Erythroblast (primary cell): ENCODE measurements around the gene PCDHGA7.

Experiments used
- GATA1 ChIP-seq: IDR thresholded peaks from 2 replicates; pipeline ENCODE4 v1.6.1; 2011; ENCODE audit warnings: low read depth, mild to moderate bottlenecking, control low read depth, low read length, moderate library complexity
- POLR2A ChIP-seq: IDR thresholded peaks from 2 replicates; pipeline ENCODE4 v1.6.1; 2011; ENCODE audit warnings: mild to moderate bottlenecking, low read length

DNA sequence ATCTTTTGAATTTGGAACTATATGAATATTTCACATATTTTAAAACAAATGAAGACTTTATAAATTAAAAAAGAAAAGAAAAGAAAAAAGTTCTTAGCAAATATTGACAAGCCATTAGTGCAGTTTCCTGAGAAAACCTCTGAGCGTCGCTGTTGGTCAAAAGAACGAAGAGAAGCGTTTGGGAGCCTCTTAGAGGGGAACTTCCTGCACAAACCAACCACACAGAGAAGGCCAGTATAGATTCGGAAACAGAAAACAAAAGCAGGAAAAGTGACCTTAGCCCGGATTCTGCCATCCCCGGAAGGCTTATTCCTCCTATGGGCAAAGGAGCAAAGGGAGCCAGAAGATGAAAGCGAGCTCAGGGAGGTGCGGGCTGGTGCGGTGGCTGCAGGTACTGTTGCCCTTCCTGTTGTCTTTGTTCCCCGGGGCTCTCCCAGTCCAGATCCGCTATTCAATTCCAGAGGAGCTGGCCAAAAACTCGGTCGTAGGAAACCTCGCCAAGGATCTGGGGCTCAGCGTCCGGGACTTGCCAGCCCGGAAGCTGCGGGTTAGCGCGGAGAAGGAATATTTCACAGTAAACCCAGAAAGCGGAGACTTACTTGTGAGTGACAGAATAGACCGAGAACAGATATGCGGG, 22.6 kb upstream of the PCDHGA7 start, which contains the start of gene PCDHGB2:
- TF ChIP-seq POLR2A (no peak), GATA1 (no peak)
